GM11168 (cell line): Measurements from ENCODE around the gene ZNF445.
"Not testable (repeated sequence)": the region's sequence is repeated elsewhere in the genome, so short reads cannot be mapped to it uniquely, and the experiment has no call there.

ENCODE experiments used
- in situ Hi-C: fragments of 300-500 bp; cut with MboI; formaldehyde crosslinking; loops from one replicate; pipeline ENCODE4 v1.12.0; 2022; ENCODE audit warnings: low sequenced_read_pairs; ENCODE audit not compliant: unreplicated experiment

Gene ZNF445

DNA sequence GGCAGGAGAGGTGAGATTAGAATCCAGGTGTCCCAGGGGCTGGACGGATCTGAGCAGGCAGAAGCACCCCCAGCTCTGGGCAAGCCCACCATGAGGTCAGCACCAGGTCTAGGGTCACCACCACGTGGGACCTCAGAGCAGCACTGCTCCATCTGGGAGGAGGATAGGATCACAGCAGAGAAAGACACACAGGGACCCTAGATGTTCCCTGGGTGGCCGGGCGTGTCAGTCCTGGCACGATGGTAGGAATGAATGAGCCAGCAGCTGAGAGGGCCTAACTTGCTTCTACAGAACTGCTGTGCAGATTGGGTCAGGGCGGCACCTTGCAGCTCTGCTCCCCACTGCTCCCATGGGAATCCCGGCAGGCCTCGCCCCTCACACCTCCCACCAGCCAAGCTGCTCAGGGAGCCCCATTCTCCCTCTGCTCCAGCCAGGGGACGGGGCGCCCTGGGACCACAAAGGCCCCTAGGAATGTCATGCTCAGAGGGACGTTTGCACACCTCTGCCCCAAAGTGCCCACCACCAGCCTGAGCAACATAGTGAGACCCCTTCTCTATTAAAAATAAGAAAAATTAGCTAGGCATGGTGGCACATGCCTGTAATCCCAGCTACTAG is 66.3 kb downstream of the ZNF445 start:
- in situ Hi-C loops, result no loop called here

DNA sequence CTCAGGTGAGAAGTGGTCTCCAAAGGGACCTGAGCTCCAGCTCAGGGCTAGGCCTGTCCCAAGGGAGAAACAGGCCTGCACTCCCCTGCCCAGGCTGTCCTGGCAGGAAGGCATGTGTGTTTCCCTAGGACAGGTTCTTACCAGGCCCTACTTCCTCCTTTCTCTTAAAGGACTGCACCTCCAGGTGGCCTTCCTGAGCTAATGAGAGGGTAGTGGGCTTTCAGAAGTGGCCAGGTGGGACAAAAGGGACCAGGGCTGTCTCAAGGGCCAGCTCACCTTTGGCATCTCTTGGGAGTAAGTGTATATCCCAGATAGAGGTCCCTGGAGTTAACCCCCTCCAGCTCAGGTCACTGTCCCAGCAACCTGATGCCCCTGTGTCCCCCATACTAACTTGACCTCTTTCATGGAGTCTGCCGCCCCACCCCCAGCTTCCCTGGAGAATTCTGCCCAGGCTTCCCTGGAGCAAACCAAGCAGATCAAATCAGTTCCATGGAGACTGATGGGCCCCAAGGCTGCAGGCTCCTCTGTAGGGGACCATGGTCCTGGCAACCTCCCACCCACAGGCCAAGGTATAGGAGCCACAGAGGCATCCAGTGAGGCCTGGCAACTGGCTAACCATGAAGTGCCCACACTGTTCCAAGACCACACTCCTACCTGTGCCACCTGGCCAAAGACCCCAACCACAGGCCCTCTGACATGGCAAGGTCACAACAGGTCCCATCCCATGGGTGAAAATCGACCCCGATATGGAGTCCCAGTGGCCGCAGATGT is 67.6 kb downstream of the ZNF445 start:
- in situ Hi-C loops, result no loop called here

GRCh38 chr3:44402548-44402947 is 74.9 kb downstream of the ZNF445 start:
- in situ Hi-C loops, result no loop called here

- in situ Hi-C loops, result no loop called here
Measured at GRCh38 chr3:44400771-44401170, 76.7 kb downstream of the ZNF445 start.

GRCh38 chr3:44398853-44399252 is 78.6 kb downstream of the ZNF445 start:
- in situ Hi-C loops, result no loop called here

DNA sequence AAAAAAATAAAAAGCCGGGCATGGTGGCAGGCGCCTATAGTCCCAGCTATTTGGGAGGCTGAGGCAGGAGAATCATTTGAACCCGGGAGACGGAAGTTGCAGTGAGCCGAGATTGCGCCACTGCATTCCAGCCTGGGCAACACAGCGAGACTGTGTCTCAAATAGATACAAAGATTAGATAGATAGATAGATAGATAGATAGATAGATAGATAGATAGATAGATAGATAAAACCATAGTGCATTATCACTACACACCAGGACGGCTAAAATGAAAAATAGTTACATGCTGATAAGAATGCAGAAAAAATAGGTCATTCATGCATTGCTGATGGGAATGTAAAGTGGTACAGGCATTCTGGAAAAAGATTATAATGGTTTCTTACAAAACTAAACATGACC is 79.2 kb downstream of the ZNF445 start:
- in situ Hi-C loops, result not testable (repeated sequence)

GRCh38 chr3:44396200-44397171 is 81.0 kb downstream of the ZNF445 start:
- in situ Hi-C loops, result no loop called here

- in situ Hi-C loops, result no loop called here
Measured at GRCh38 chr3:44395714-44396113, 81.8 kb downstream of the ZNF445 start.

- in situ Hi-C loops, result no loop called here
Measured at GRCh38 chr3:44392489-44392888, 85.0 kb downstream of the ZNF445 start.

GRCh38 chr3:44387404-44387803 is 90.1 kb downstream of the ZNF445 start:
- in situ Hi-C loops, result no loop called here
